Prostate gland (tissue), 2 donors: Measurements from ENCODE around the gene ZNF518B. TPM values are rescaled to one million over a fixed set of nuclear protein-coding genes. Genes with fewer than 3 reads are reported as not detected.

Experiments
- DNase-seq: peaks from one replicate; pipeline ENCODE4 v3.0.0-alpha.2; 2019; ENCODE audit warnings: low spot score
- H3K27ac ChIP-seq, 2 donors: fragments of 200-600 bp; sonication (generic); 2 replicates each; pipeline ENCODE4 v1.5.1; 2017 to 2019
- H3K27me3 ChIP-seq: fragments of 200-600 bp; sonication (generic); replicated peaks from 2 replicates; pipeline ENCODE4 v1.5.1; 2019; ENCODE audit not compliant: insufficient read depth
- H3K36me3 ChIP-seq, 2 donors: fragments of 200-600 bp; sonication (generic); 1 replicate in 1 of 2; 2 replicates in 1 of 2; pipeline versions ENCODE4 v1.5.1 to v1.8.1; 2017 to 2019
- H3K4me1 ChIP-seq: fragments of 200-600 bp; sonication (generic); replicated peaks from 2 replicates; pipeline ENCODE4 v1.5.1; 2019
- H3K4me3 ChIP-seq, 2 donors: fragments of 200-600 bp; sonication (generic); 2 replicates each; pipeline ENCODE4 v1.5.1; 2017 to 2019
- H3K9me3 ChIP-seq: fragments of 200-600 bp; sonication (generic); 2 replicates; pipeline ENCODE4 v1.5.1; 2017
- CTCF ChIP-seq, 4 experiments: fragments of 200-600 bp in 2 of 4; fragments of 450-650 bp in 2 of 4; sonication (generic) in 2 of 4; IDR thresholded peaks; 1 replicate in 3 of 4; 2 replicates in 1 of 4; pipeline ENCODE4 v1.5.1; 2016 to 2019; ENCODE audit warnings: antibody characterized with exemption in 4 of 4, mild to moderate bottlenecking in 2 of 4, moderate library complexity in 2 of 4
- POLR2A ChIP-seq: fragments of 450-650 bp; IDR thresholded peaks from one replicate; pipeline ENCODE4 v1.6.1; 2016; ENCODE audit warnings: antibody characterized with exemption, mild to moderate bottlenecking
- POLR2AphosphoS5 ChIP-seq: sonication (generic); formaldehyde crosslinking; IDR thresholded peaks from one replicate; pipeline ENCODE4 v1.6.1; 2017; ENCODE audit warnings: antibody characterized with exemption
- WGBS: methylation state at CpG from one replicate; pipeline ENCODE4 v1.1.5; 2018; 5-methylcytosine and 5-hydroxymethylcytosine counted together
- intact Hi-C: fragments of 100-400 bp; cut with DNase I; formaldehyde crosslinking; loops from one replicate; pipeline ENCODE4 v1.14.2; 2022
- total RNA-seq, 2 donors: library from RNA; depleted of rRNA; stranded (reverse); fragments of >200 nt; gene quantifications; one replicate each; pipeline ENCODE4 v1.1.0, GENCODE V29; 2016

ZNF518B gene
- total RNA-seq, 2 donors from 2014 or later = 23.3 to 60.4 TPM

GRCh38 chr4:10454121-10454520 is 3.1 kb downstream of the ZNF518B start:
- DNase-seq = no peak
- no peak overlapping the region for H3K4me3 ChIP-seq
- H3K36me3 ChIP-seq = no peaks in the 10 kb centered on the region
- TF ChIP-seq POLR2AphosphoS5 = no peak
- no peak for TF ChIP-seq POLR2A
- TF ChIP-seq CTCF (IDR thresholded peaks at IDR 0.05) = no peak
- intact Hi-C loops = no loop called here
- H3K4me1 ChIP-seq = no peaks in the 10 kb centered on the region
- no peaks in the 10 kb centered on the region for H3K27me3 ChIP-seq
- H3K27ac ChIP-seq = no peak overlapping the region
- H3K9me3 ChIP-seq = no peaks in the 10 kb centered on the region
- 96% methylated on average over 1 of the region's 1 CpG for WGBS

- Histone ChIP-seq H3K27me3 (no peaks in the 10 kb centered on the region), H3K4me1 (no peaks in the 10 kb centered on the region), H3K4me3 (no peak overlapping the region), H3K9me3 (no peaks in the 10 kb centered on the region), H3K27ac (no peak overlapping the region), H3K36me3 (peaks cover 0 to 6% of the 10 kb centered on the region in 2 donors)
- TF ChIP-seq POLR2AphosphoS5 = no peak
- no peak for TF ChIP-seq POLR2A
- TF ChIP-seq CTCF (IDR thresholded peaks at IDR 0.05) = no peak
- intact Hi-C loops = no loop called here
- WGBS = 95% methylated on average over 5 of the region's 5 CpGs
- DNase-seq = no peak
These were observed 8.2 kb downstream of the ZNF518B start for GRCh38 chr4:10448991-10449390.

GRCh38 chr4:10442976-10443375 is 14.2 kb downstream of the ZNF518B start:
- intact Hi-C loops = no loop called here
- no peaks in the 10 kb centered on the region for H3K4me1 ChIP-seq
- TF ChIP-seq CTCF (IDR thresholded peaks at IDR 0.05) = no peak
- TF ChIP-seq POLR2AphosphoS5 = no peak
- no peak for TF ChIP-seq POLR2A
- DNase-seq = no peak
- no peaks in the 10 kb centered on the region for H3K27me3 ChIP-seq
- no peak overlapping the region for H3K4me3 ChIP-seq
- no peaks in the 10 kb centered on the region for H3K9me3 ChIP-seq
- over 99% methylated on average over 5 of the region's 5 CpGs for WGBS
- peaks cover 0 to 6% of the 10 kb centered on the region in 2 donors for H3K36me3 ChIP-seq
- H3K27ac ChIP-seq = no peak overlapping the region

GRCh38 chr4:10441512-10441911 is 15.7 kb downstream of the ZNF518B start:
- Histone ChIP-seq H3K36me3 (peaks cover 0 to 6% of the 10 kb centered on the region in 2 donors), H3K27ac (no peak overlapping the region), H3K27me3 (no peaks in the 10 kb centered on the region), H3K4me3 (no peak overlapping the region), H3K9me3 (no peaks in the 10 kb centered on the region), H3K4me1 (no peaks in the 10 kb centered on the region)
- 89% methylated on average over 4 of the region's 4 CpGs for WGBS
- TF ChIP-seq POLR2A (no peak), POLR2AphosphoS5 (no peak), CTCF (IDR thresholded peaks at IDR 0.05) (no peak)
- intact Hi-C loops = no loop called here
- DNase-seq = no peak

GRCh38 chr4:10438924-10439323 is 18.3 kb downstream of the ZNF518B start:
- no peak for TF ChIP-seq CTCF (IDR thresholded peaks at IDR 0.05)
- no peak overlapping the region for H3K4me3 ChIP-seq
- intact Hi-C loops = no loop called here
- no peaks in the 10 kb centered on the region for H3K36me3 ChIP-seq
- H3K27me3 ChIP-seq = no peaks in the 10 kb centered on the region
- DNase-seq = no peak
- no peaks in the 10 kb centered on the region for H3K9me3 ChIP-seq
- no peak overlapping the region for H3K27ac ChIP-seq
- WGBS = 55% methylated on average over 1 of the region's 1 CpG
- H3K4me1 ChIP-seq = no peaks in the 10 kb centered on the region
